GM18498 (cell line): ENCODE measurements around the gene GPX8.
A peak's percentile ranks its signal among the peaks of the same experiment; 100 is the strongest.

Source experiments
- ATAC-seq: cut with Tn5 transposase; IDR thresholded peaks from one replicate; pipeline ENCODE4 v1.9.1; 2021; ENCODE audit warnings: mild to moderate bottlenecking, moderate library complexity; ENCODE audit not compliant: unreplicated experiment

Gene GPX8, protein sequence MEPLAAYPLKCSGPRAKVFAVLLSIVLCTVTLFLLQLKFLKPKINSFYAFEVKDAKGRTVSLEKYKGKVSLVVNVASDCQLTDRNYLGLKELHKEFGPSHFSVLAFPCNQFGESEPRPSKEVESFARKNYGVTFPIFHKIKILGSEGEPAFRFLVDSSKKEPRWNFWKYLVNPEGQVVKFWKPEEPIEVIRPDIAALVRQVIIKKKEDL

DNA sequence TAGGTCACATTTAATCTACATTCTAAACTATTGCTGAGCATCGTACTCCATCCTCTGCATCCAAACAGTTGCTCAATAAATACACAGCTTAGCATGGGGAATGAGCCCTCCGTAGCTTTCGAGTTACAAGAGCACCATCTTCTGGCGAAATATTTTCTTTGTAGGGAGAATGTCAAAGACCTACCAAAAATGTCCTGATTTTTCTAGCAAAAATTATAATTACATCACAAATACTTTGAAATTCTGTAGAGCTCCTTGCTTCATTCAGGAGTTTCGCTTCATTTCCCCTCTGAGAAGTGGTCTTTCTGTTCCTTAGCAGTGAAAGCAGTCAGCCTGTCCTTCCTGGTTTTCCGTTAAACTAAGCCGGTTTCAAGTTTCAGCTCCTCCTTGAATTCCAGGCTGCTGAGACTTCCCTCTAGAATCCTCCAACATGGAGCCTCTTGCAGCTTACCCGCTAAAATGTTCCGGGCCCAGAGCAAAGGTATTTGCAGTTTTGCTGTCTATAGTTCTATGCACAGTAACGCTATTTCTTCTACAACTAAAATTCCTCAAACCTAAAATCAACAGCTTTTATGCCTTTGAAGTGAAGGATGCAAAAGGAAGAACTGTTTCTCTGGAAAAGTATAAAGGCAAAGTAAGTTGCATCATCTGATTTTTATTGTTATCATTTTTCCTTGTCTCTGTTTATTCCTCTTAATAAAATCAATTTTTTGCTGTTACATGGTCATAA is at the start of gene GPX8:
Gene GPX8 (plus strand): TSS at position 409 of the 730 bp plus-strand sequence. CDS start 22 bp downstream, at position 431.
- no peak for ATAC-seq

DNA sequence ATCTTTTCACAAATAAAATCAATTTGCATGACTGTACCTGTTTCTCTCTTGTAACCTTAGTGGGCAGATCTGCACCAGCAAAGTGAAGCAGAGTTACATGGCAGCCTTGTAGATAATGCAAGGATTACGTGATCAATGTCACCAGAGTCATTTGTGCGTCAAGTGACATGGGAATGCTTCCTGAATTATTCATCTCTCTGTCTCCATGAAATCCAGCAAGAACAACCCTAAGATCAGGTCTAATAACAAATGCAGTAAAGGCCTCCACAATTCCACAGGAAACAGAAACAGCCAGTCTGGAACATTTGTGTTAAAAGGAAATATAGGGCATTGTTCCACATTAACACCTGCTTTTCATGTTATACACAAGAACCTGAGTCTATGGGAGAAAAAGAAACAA is 49.8 kb upstream of the GPX8 start:
- ATAC-seq: no peak

DNA sequence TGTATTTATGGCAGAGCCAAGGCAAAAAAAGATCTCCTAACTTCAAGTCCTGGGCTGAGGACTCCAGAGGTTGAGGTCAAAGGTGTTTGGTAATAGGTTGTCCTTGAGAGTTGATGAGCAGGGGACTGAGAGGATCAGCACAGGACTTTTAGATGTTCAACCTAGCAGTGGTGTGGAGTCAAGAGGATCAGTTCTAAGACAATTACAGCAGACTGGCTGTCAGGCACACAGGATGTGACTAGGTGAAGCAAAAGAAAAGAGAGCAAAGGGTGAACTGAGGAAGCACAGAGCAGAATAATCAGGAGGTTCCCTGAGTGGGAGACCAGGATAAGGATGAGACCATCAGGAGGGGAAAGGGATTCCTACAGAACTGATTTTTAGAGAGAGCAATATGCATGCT is 46.6 kb upstream of the GPX8 start:
- ATAC-seq: no peak

DNA sequence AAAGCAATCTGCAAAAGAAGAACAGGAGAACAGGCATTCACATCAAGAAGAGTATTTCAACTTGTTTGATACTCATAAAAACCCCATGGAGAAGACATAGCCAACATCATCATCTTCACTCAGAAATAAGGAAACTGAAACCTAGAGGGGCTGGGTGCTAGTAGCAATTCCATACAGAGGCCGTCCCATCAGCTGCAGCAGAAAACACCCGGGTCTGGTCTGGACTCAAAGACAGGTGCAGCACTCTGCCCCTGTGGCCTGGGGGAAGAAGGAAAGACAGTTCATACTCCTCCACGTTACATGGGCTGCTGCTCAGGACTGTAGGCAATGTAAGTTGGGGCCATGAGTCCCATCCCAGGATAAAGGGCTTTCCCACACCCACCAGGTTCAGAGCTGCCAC is 45.9 kb upstream of the GPX8 start:
- ATAC-seq: no peak

DNA sequence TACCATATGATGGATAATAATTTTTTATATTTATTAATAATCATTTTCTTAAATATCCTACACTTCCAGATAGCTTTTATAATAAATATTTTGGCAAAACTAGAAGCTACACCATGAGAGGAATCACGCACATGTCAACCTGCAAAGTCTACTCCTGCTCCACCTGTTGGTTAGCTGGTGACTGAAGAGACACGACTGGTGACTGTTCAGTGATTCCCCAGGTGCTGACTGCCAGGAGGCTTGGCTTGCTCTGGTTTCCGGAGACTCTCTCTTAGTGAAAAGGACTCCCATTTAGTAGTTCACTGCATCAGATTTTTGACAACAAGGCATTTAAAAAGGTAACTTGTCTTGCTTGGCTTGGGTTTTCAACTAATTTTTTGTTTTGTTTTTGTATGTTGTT is 36.6 kb upstream of the GPX8 start:
- no peak for ATAC-seq

DNA sequence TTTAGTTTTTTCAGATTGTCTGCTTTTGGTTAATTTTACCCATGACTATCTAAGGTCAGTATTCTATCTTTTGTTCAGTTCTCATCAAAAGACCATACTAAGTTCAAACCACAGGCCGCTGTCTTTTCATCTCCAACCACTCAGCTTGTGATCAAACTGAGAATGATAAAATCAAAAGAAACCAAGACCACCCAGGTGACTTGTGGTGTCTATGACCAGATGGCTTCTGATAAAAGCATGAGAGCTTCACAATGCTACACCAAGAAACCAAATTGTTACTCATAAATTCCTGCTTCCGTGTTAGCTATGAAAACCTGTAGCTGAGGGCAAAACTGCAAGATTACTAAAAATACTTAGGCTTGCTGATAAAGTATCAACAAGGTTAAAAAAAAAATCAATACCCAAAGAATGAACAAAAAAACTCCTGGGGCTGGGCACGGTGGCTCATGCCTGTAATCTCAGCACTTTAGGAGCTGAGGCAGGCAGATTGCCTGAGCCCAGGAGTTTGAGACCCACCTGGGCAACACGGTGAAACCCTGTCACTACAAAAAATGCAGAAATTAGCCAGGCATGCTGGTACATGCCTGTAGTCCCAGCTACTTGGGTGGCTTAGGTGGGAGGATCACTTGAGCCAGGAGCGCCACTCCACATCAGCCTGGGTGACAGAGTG is 25.8 kb upstream of the GPX8 start:
- no peak for ATAC-seq

DNA sequence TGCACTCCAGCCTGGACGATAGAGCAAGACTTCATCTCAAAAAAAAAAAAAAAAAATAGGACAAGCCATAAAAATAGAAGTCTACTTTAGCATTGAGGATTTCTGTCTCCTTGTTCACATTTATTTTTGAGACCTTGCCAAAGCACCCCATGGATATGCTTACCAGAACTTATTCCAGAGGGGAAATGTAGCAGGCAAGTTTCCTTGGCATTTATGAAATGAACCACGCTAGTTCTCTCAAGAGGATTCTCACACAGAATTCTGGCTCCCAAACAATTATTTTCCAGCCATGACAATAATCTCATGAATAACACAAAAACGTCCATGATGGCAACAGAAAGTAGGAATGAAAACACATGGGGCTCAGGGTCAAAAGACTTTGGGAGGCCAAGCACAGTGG is 23.4 kb upstream of the GPX8 start:
- ATAC-seq: no peak

DNA sequence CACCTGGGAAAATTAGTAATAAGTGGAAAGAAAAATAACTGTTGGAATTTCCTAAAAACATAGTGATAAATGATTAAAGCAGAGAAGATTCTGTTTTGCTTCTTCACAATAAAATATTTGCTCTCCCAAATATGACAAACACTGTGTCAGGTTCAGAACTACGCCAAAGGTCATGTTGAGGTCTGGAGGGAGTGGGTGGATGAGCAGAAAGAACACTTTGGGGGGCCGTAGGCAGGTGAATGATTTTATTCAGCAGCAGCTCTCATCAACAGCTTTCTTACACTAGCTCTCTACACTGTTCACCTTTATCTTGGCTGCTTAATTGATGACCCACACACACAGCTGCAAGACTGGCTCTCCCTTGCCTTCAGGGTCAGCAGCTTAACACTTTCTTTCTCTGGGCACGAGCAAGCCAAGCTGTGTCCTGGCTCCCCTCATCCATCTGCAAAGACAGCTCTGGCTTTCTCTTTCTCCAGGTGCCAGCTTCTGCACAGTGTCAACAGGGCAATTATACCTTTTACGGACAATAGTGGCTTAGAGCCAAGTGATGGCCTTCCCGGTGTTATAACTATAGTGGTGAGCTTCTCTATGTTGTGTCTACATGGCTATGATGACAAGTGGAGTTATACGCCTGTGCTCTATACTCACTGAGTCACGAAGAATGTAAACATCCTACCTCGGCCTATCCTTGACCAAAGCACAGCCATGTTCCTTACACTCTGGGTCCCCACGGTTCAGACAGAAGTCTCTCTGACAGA is 18.9 kb upstream of the GPX8 start:
- no peak for ATAC-seq

DNA sequence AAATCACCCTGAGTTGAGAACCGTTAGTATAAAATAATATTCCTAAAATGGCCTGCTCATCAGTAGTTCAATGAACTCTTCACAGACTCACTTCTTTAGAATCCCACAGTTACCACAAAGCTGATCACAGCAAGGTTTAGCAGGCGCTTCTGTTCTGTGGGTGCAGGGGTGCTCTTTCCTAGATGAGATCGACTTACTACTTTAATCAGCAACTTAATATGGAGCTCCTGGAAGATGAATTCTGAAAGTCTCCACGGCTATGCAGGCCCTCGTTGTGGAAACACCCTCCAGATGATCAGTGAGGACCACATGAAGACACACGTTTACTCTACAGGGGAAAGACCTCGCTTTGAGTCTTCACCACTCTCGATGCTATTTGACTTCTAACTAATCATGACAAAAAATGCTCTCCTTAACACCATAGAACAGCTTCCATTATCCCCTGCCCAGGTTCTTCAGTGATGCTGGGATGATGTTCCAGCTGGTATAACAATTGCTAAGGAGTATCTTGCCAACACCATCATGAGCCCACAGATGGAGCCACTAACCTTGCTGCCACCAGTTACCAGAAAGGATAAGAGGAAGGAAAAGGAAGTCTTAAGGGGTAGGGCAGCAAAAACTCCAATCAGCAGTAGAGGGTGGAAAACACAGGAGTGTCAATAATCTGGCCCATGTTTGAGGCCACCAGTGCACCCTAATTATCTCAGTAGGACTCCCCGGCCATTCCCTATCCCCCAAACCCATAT is 17.9 kb upstream of the GPX8 start:
- no peak for ATAC-seq

DNA sequence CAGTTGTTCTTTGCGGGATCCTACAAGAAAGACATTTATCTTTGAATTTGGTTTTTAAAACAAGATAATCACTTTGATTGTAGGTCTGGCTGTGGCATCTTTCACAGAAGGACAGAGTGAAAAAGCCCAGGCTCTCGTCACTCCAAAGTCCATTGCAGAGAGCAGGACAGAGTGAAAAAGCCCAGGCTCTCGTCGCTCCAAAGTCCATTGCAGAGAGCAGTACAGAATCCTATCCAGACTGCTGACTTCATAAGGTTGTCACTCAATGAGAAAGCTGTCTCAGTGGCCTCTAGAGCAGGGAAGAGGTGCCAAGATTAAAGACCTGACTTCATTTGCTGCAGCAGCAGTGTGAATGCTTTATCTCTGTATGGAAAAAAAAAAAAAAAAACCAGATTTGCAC is 16.3 kb upstream of the GPX8 start:
- ATAC-seq: no peak

DNA sequence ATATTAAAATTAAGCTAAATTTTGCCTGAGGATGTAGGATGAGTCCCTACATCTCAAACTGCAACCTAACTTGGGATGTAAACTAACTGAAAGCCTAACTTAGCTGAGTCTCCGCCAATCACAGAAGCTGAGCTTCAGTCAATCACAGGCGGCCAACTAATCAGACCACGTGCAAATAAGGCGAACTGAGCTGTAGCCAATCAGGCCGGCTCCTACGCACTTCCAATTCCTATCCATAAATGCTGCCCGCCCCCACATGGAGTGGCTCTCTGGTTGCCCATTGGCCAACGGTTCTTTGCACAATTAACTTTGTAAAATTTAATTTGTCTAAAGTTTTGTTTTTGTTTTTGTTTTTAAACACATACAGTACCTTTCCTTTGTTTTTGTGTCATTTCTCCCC is 13.9 kb upstream of the GPX8 start:
- ATAC-seq: no peak

DNA sequence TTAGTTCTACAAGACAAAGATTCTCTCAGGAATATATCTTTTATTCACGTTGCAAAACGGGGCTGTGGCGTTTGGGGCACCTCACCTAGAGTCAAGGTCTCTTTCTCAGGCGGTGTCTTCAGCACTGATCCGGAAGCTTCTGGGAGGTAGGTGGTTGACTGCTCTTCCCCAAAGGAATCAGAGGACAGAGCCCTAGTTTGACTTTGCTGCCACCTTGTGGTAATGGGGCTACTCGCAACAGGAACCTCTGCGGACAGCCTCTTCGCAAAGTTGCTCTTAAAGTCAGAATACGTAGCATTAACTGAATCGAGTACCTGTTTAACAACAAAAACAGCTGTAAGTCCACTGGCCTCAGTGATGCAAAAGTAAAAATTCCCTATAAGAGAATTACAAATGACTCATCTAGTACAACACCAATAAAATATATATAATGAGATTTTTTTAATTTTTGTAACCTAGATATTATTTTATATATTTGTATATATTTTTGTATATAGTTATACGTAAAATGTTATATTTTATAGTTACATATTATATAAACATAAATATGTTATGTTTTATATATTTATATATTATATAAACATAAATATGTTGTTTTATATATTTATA is 13.3 kb upstream of the GPX8 start:
- ATAC-seq: peak; percentile 87

DNA sequence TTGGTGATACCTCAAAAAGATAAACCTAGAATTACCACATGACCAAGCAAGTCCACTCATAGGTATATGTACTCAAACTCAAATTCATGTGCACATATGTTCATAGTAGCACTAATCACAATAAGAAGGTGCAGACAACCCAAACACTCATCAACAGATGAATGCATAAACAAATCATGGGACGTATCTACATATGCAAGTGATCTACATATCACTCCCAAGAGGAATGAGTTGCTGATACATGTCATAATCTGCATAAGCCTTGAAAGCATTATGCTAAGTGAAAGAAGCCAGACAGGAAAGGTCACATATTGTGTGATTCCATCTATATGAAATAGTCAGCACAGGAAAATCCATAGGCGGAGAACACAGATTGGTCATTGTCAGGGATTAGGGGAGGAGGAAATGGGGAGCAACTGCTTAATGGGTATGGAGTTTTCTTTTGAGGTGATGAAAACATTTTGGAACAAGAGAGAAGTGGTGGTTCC is 10.6 kb upstream of the GPX8 start:
- ATAC-seq: no peak

DNA sequence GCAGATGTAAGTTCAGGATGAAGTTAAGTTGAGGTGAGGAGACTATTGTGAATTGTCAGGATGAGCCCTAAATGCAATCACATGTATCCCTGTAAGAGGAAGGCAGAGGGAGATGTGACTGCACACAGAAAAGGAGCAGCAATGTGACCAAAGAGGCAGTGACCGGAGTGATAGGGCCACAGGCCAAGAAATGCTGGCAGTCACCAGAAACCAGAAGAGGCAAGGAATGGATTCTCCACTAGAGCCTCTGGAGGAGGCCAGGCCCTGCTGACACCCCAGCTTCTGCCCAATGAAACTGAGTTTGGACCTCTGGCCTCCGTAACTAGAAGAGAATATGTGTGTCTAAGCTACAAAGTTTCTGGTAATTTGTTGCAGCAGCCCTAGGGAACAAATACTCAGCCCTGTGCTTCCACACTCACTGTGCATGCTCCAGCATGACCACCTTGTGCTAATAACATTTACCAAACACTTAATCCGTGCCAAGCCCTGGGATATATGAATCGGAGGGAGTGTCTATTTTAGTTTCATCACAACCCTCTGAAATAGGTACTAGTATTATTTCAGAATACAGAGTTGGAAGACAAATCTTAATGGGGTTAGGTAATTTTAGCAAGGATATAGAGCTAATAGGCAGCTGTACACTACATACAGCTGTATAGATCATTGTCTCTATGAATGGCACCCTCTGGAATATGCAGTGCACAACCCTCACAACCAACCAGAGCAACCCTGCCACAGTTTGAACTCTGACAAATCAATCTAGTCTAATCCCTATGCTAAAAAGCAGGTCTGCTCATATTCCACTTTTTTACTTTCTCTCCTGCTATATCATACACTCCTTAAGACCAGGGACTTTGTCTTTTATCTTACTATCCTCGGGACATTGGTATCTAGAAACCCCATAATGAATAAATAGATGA is 7.8 kb upstream of the GPX8 start:
- no peak for ATAC-seq

DNA sequence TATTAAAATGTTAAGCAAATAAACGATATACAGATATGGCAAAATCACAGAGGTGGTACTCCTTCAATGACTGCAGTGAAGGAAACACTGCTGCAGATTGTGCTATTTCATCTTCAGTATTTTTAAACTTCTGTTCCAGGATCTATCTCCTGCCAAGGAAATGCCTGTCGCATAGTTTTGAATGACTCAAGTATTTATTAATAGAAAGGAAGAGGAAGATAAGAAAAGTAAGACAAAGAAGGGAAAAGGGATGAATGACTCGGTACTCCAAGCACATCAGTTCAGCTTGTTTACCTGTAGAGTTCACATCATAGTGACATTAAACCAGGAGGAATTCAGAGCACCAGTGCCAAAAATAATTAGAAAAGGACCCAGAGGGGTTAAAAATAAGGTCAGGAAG is 5.1 kb upstream of the GPX8 start:
- no peak for ATAC-seq

DNA sequence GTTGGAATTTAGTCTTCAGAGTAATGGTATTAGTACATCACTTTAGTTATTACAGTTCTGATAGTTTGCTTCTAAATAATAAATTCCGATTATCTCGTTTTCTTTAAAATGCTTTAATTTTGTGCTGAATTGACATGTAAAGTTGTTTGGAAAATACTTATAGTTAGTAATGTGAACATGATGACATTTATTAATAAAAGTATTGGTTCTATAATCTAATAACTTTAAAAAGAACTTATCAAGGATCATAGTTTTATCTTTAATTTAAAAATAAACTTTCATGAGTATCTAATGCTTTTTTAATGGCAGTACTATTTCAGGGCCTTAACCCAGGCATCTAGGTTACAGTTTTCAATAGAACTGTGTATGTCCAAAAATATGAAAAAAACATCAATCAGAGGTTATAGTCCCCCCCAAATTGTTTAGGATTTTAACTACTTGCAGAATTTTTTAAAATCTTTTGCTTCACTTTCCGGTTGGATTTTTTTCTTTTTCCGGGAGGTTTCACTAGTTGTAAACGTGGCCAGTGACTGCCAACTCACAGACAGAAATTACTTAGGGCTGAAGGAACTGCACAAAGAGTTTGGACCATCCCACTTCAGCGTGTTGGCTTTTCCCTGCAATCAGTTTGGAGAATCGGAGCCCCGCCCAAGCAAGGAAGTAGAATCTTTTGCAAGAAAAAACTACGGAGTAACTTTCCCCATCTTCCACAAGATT is 680 bp downstream of the GPX8 start:
- no peak for ATAC-seq

DNA sequence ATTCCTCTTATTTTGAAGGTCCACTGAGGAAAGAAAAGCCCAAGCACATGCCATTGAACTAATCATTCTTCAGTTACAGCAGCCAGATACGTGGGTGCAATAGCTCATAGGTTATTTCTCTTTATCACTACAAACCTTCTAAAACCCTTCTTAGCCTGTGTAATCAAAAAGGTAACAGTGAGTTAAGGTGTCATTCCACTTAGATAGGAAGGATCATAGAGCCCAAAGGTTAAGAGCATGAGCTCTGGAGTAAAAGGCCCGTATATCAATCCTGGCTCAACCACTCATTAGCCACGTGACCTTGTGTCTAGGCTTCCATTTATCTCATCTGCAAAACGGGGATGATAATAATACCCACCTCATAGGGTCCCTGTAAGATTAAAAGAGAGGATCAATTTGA is 2.7 kb downstream of the GPX8 start:
- no peak for ATAC-seq

DNA sequence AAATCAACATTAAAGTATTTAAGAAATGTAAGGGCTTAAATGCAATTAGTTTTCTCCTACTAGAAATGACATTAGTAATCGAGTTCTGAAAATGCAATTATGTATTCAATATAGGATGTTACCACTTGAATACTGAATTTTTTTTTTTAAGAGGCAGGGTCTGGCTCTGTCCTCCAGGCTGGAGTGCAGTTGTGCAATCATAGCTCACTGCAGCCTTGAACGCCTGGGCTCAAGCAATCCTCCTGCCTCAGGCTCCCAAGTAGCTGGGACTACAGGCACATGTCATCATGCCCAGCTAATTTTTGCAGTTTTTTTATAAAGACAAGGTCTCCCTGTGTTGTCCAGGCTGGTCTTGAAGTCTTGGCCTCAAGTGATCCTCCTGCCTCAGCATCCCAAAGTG is 11.5 kb downstream of the GPX8 start:
- no peak for ATAC-seq
